Endothelial cell of umbilical vein (primary cell): Measurements from ENCODE around the gene DOCK4. TPM values are rescaled to one million over a fixed set of nuclear protein-coding genes. Genes with fewer than 3 reads are reported as not detected.

Source experiments
- BruUV-seq: library from RNA; stranded (reverse); fragments of 400-500 nt; replicated peaks from 2 replicates; lab custom pipeline; 2021; lab: Mats Ljungman, UMichigan
- CTCF ChIA-PET: fragments of 300-600, 350-600 bp; sonication (Branson Sonifier 250); formaldehyde crosslinking; loops from one replicate; lab custom pipeline; 2021; ENCODE audit warnings: antibody characterized with exemption, inconsistent platforms; lab: Charles Lee
- POLR2A ChIA-PET: fragments of 300-600, 350-600 bp; sonication (Branson Sonifier 250); formaldehyde crosslinking; loops from one replicate; lab custom pipeline; 2021; ENCODE audit warnings: antibody characterized with exemption, inconsistent platforms; lab: Charles Lee
- DNase-seq: peaks from one replicate; pipeline ENCODE4 v3.0.0-alpha.2; 2011; ENCODE audit warnings: low read depth, low spot score
- FAIRE-seq: peaks from 2 replicates; lab custom pipeline; 2011; peaks lifted over from hg19 to GRCh38; lab: Jason Lieb, UNC
- H2AFZ ChIP-seq: 2 replicates; pipeline ENCODE4 v1.6.0; 2012; ENCODE audit warnings: low read depth, low read length, control low read depth, inconsistent platforms
- H3K27ac ChIP-seq: 2 replicates; pipeline ENCODE4 v1.5.1; 2011; ENCODE audit warnings: low read depth, mild to moderate bottlenecking, control low read depth, low read length, moderate library complexity; ENCODE audit not compliant: insufficient read depth
- H3K27me3 ChIP-seq, 2 experiments: 2 replicates each; pipeline versions ENCODE4 v1.6.0 to v1.6.1; 2011; ENCODE audit warnings: low read length in 2 of 2, mixed read lengths in 1 of 2; ENCODE audit not compliant: control insufficient read depth in 2 of 2, insufficient read depth in 2 of 2
- H3K36me3 ChIP-seq, 2 experiments: 2 replicates in 1 of 2; 3 replicates in 1 of 2; pipeline ENCODE4 v1.5.1; 2011; ENCODE audit warnings: low read length in 2 of 2, mild to moderate bottlenecking in 1 of 2, moderate library complexity in 1 of 2; ENCODE audit not compliant: control insufficient read depth in 2 of 2, insufficient read depth in 2 of 2; ENCODE audit errors: extremely low read depth in 1 of 2
- H3K4me1 ChIP-seq: 3 replicates; pipeline ENCODE4 v1.5.1; 2011; ENCODE audit warnings: mild to moderate bottlenecking, low read length; ENCODE audit not compliant: control insufficient read depth, insufficient read depth; ENCODE audit errors: extremely low read depth
- H3K4me2 ChIP-seq: 2 replicates; pipeline ENCODE4 v1.6.1; 2011; ENCODE audit warnings: low read length, control low read depth, mixed read lengths; ENCODE audit not compliant: insufficient read depth
- H3K4me3 ChIP-seq, 3 experiments: fragments of 200-600 bp in 1 of 3; sonication (generic), shearing (Covaris generic) in 1 of 3; replicated peaks in 1 of 3; 2 replicates each; pipeline ENCODE4 v1.5.1; 2011 to 2016; ENCODE audit warnings: control low read depth in 3 of 3, low read length in 3 of 3, mild to moderate bottlenecking in 2 of 3, inconsistent platforms in 1 of 3, low read depth in 1 of 3, moderate library complexity in 1 of 3; ENCODE audit not compliant: insufficient read depth in 1 of 3
- H3K79me2 ChIP-seq: 2 replicates; pipeline ENCODE4 v1.6.0; 2012; ENCODE audit warnings: low read length, inconsistent platforms; ENCODE audit not compliant: control insufficient read depth, insufficient read depth
- H3K9ac ChIP-seq: replicated peaks from 2 replicates; pipeline ENCODE3; 2011; ENCODE audit warnings: low read length, control low read depth; ENCODE audit not compliant: insufficient read depth; ENCODE audit errors: extremely low read depth
- H3K9me1 ChIP-seq: replicated peaks from 3 replicates; pipeline ENCODE4 v1.6.0; 2011; ENCODE audit warnings: mild to moderate bottlenecking, low read length; ENCODE audit not compliant: control insufficient read depth, insufficient read depth; ENCODE audit errors: extremely low read depth
- H3K9me3 ChIP-seq: replicated peaks from 2 replicates; pipeline ENCODE4 v1.5.1; 2012; ENCODE audit warnings: low read length, inconsistent platforms; ENCODE audit not compliant: control insufficient read depth, insufficient read depth
- H4K20me1 ChIP-seq: replicated peaks from 2 replicates; pipeline ENCODE3; 2011; ENCODE audit warnings: mild to moderate bottlenecking, low read length; ENCODE audit not compliant: control insufficient read depth, insufficient read depth; ENCODE audit errors: extremely low read depth
- EZH2 ChIP-seq: IDR thresholded peaks from 2 replicates; pipeline ENCODE4 v1.6.1; 2012; ENCODE audit warnings: borderline replicate concordance, low read depth, mild to moderate bottlenecking, moderate library complexity, low read length, inconsistent platforms; ENCODE audit not compliant: severe bottlenecking
- FOS ChIP-seq: IDR thresholded peaks from 2 replicates; pipeline ENCODE4 v1.6.1; 2011; ENCODE audit warnings: mild to moderate bottlenecking, low read length, moderate library complexity, borderline replicate concordance; ENCODE audit not compliant: insufficient read depth
- GATA2 ChIP-seq: IDR thresholded peaks from 2 replicates; pipeline ENCODE4 v1.7.0; 2011; ENCODE audit warnings: low read depth, mild to moderate bottlenecking, moderate library complexity, mixed read lengths, low read length; ENCODE audit not compliant: insufficient read length, insufficient read depth
- JUN ChIP-seq: IDR thresholded peaks from 2 replicates; pipeline ENCODE4 v1.6.1; 2011; ENCODE audit warnings: borderline replicate concordance, low read depth; ENCODE audit not compliant: insufficient read length, insufficient read depth
- MAX ChIP-seq: IDR thresholded peaks from 2 replicates; pipeline ENCODE4 v1.6.1; 2011; ENCODE audit not compliant: insufficient read depth, insufficient read length
- MYC ChIP-seq: IDR thresholded peaks from one replicate; pipeline ENCODE4 v1.6.1; 2011; ENCODE audit warnings: mild to moderate bottlenecking, low read depth, low read length
- POLR2A ChIP-seq: IDR thresholded peaks from 2 replicates; pipeline ENCODE4 v1.6.1; 2012; ENCODE audit warnings: low read depth, mild to moderate bottlenecking, control low read depth, low read length
- POLR2AphosphoS5 ChIP-seq: IDR thresholded peaks from 2 replicates; pipeline ENCODE4 v1.6.1; 2012; ENCODE audit warnings: low read depth, mild to moderate bottlenecking, control low read depth, low read length, moderate library complexity; ENCODE audit not compliant: insufficient read depth
- dilution Hi-C: fragments of 300-500 bp; cut with MboI; formaldehyde crosslinking; loops from one replicate; pipeline ENCODE4 v1.15.0; 2019; ENCODE audit warnings: low sequenced_read_pairs; ENCODE audit not compliant: extremely low pct_ligation_motif_present
- intact Hi-C: fragments of 100-400 bp; cut with micrococcal nuclease; formaldehyde crosslinking; loops from one replicate; pipeline ENCODE4 v1.10.0; 2022
- polyA plus RNA-seq, 4 experiments: library from polyadenylated mRNA; depleted of rRNA in 3 of 4; stranded (reverse) in 3 of 4; unstranded in 1 of 4; fragments of >200 nt; gene quantifications; 2 replicates each; pipeline versions ENCODE4 v1.2.1 to v1.2.3, GENCODE V29; 2011 to 2012; ENCODE audit warnings: missing spikeins in 1 of 4
- total RNA-seq: library from RNA; stranded (reverse); gene quantifications from 2 replicates; pipeline ENCODE4 v1.2.3, GENCODE V29; 2021
- TF ChIP-seq, protein P1 (sequence below), 2 donors: IDR thresholded peaks; 1 replicate in 1 of 2; 2 replicates in 1 of 2; pipeline ENCODE4 v1.5.1; 2011; ENCODE audit warnings: low read length in 2 of 2, mild to moderate bottlenecking in 2 of 2, moderate library complexity in 2 of 2, control low read depth in 1 of 2, inconsistent platforms in 1 of 2, low read depth in 1 of 2; ENCODE audit not compliant: insufficient read depth in 1 of 2; ENCODE audit errors: extremely low read depth in 1 of 2

DOCK4 gene
- total and polyA plus RNA-seq, 2 donors (not counting 3 experiments of a cell fraction or from before 2014, with no cell fraction given), result 47.4 to 164 TPM

DNA sequence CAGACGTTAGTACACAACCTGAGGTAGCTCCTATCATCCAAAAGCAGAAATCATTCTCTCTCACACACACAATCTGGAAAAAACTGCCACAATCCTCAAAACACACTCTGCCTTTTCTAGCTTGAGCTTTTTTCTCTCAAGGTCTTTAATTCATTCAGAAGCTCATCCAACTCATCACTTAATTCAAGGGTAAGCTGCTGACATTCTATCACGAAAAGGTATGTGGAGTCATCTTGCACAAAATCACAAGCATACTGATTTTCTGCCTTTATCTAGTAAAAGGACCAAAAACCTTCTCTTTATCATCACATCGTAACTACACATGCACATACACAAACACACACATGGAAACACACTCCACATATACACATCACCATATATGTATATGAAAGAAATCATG is 32.0 kb downstream of the DOCK4 start:
- Histone ChIP-seq H3K36me3 (no peaks in the 10 kb centered on the region), H3K4me2 (no peak overlapping the region), H3K9me1 (no peaks in the 10 kb centered on the region), H3K79me2 (peaks cover 100% of the 10 kb centered on the region), H3K27me3 (no peaks in the 10 kb centered on the region), H3K9me3 (no peaks in the 10 kb centered on the region), H3K27ac (no peak overlapping the region), H3K4me1 (peaks cover 36% of the 10 kb centered on the region), H2AFZ (no peak overlapping the region), H4K20me1 (peaks cover 2% of the 10 kb centered on the region), H3K4me3 (no peak overlapping the region), H3K9ac (no peak overlapping the region)
- TF ChIP-seq POLR2AphosphoS5, result no peak
- TF ChIP-seq MAX, result no peak
- TF ChIP-seq FOS, result no peak
- TF ChIP-seq POLR2A, result no peak
- no peak for TF ChIP-seq GATA2
- TF ChIP-seq, protein P1, sequence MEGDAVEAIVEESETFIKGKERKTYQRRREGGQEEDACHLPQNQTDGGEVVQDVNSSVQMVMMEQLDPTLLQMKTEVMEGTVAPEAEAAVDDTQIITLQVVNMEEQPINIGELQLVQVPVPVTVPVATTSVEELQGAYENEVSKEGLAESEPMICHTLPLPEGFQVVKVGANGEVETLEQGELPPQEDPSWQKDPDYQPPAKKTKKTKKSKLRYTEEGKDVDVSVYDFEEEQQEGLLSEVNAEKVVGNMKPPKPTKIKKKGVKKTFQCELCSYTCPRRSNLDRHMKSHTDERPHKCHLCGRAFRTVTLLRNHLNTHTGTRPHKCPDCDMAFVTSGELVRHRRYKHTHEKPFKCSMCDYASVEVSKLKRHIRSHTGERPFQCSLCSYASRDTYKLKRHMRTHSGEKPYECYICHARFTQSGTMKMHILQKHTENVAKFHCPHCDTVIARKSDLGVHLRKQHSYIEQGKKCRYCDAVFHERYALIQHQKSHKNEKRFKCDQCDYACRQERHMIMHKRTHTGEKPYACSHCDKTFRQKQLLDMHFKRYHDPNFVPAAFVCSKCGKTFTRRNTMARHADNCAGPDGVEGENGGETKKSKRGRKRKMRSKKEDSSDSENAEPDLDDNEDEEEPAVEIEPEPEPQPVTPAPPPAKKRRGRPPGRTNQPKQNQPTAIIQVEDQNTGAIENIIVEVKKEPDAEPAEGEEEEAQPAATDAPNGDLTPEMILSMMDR (IDR thresholded peaks at IDR 0.05; ENCODE audit: extremely low read depth in 1 of 2, insufficient read depth in 1 of 2, low read depth in 1 of 2, low read length in 2 of 2), result no peak
- TF ChIP-seq EZH2, result no peak
- no peak for TF ChIP-seq MYC
- TF ChIP-seq JUN, result no peak
- intact Hi-C loops, result no loop called here
- DNase-seq (no peak), FAIRE-seq (no peak)
- BruUV-seq, result no TSS peak
- CTCF ChIA-PET, result interaction anchor here (1.8 kb wide), 1 partner anchor 12 kb away, joined by 7 read pairs; no protein-coding TSS in a partner anchor
- dilution Hi-C loops, result no loop called here
- POLR2A ChIA-PET, result no interaction called here
